ENCODE measurements around the gene INHBB. TPM values are rescaled to one million over a fixed set of nuclear protein-coding genes. Genes with fewer than 3 reads are reported as not detected.

The INHBB gene
- total and polyA plus RNA-seq, 12 donors, result 0.89 to 9.2 (median 3.5) TPM

- Histone ChIP-seq H3K27ac (no peak overlapping the region), H3K9me3 (peaks cover 0 to 4% (median 0%) of the 10 kb centered on the region in 11 donors), H3K4me3 (no peak overlapping the region), H3K27me3 (peaks cover 0 to 27% (median 2%) of the 10 kb centered on the region in 7 donors), H3K36me3 (no peaks in the 10 kb centered on the region), H3K4me1 (peaks cover 0 to under 1% (median 0%) of the 10 kb centered on the region in 9 donors)
- ATAC-seq, result no peak
- DNase-seq, result no peak
- WGBS, 2 donors, result 89 to 90% methylated on average over 6 of the region's 6 CpGs
- intact Hi-C loops (cut with DNase I), result no loop called here
- TF ChIP-seq CTCF (IDR thresholded peaks at IDR 0.05), result no peak
These were observed 13.6 kb upstream of the INHBB start for GRCh38 chr2:120332384-120332783.

- DNase-seq (no peak), ATAC-seq (no peak)
- no peaks in the 10 kb centered on the region for H3K36me3 ChIP-seq
- H3K27me3 ChIP-seq, result peaks cover 0 to 42% (median 6%) of the 10 kb centered on the region in 7 donors
- intact Hi-C loops (cut with DNase I), result no loop called here
- no peak for TF ChIP-seq CTCF (IDR thresholded peaks at IDR 0.05)
- no peak overlapping the region for H3K4me3 ChIP-seq
- H3K4me1 ChIP-seq, result peaks cover 0 to 17% (median 0%) of the 10 kb centered on the region in 9 donors
- 98 to 100% methylated on average over 1 of the region's 1 CpG for WGBS, 2 donors
- H3K9me3 ChIP-seq, result peaks cover 0 to 4% (median 0%) of the 10 kb centered on the region in 11 donors
- no peak overlapping the region for H3K27ac ChIP-seq
These were observed 11.9 kb upstream of the INHBB start for GRCh38 chr2:120334068-120334467.

GRCh38 chr2:120336749-120337148, 9.2 kb upstream of the INHBB start:
- Histone ChIP-seq H3K4me3 (no peak overlapping the region), H3K27me3 (peaks cover 0 to 68% (median 30%) of the 10 kb centered on the region in 7 donors), H3K36me3 (no peaks in the 10 kb centered on the region), H3K4me1 (peaks cover 0 to 18% (median 0%) of the 10 kb centered on the region in 9 donors), H3K9me3 (peaks cover 0 to 4% (median 0%) of the 10 kb centered on the region in 11 donors), H3K27ac (no peak overlapping the region)
- TF ChIP-seq CTCF (IDR thresholded peaks at IDR 0.05), result no peak
- ATAC-seq (no peak), DNase-seq (no peak)
- WGBS, 2 donors, result 85 to 89% methylated on average over 8 of the region's 8 CpGs
- intact Hi-C loops (cut with DNase I), result no loop called here

GRCh38 chr2:120338015-120338414, 7.9 kb upstream of the INHBB start:
- 72 to 83% methylated on average over 1 of the region's 1 CpG for WGBS, 2 donors
- Histone ChIP-seq H3K27ac (peak overlapping the region in 1 of 10 donors; percentile 20), H3K27me3 (peaks cover 0 to 80% (median 36%) of the 10 kb centered on the region in 7 donors), H3K4me1 (peaks cover 0 to 28% (median 2%) of the 10 kb centered on the region in 9 donors), H3K4me3 (no peak overlapping the region), H3K9me3 (peaks cover 0 to 4% (median 0%) of the 10 kb centered on the region in 11 donors), H3K36me3 (no peaks in the 10 kb centered on the region)
- ATAC-seq (no peak), DNase-seq (no peak)
- no peak for TF ChIP-seq CTCF (IDR thresholded peaks at IDR 0.05)
- intact Hi-C loops (cut with DNase I), result no loop called here

All from heart right ventricle (tissue), 16 donors.